HG03108 (cell line): ENCODE data around the gene PLCB3.

Experiments
- ATAC-seq: cut with Tn5 transposase; IDR thresholded peaks from one replicate; pipeline ENCODE4 v1.9.1; 2021; ENCODE audit warnings: moderate library complexity; ENCODE audit not compliant: unreplicated experiment

PLCB3 gene

GRCh38 chr11:64220798-64221197 is 30.5 kb upstream of the PLCB3 start:
- ATAC-seq: no peak

- ATAC-seq: no peak
Measured at GRCh38 chr11:64222651-64223000, 28.7 kb upstream of the PLCB3 start.

- no peak for ATAC-seq
Measured at GRCh38 chr11:64223001-64223651, 28.2 kb upstream of the PLCB3 start.

- ATAC-seq: no peak
Measured at GRCh38 chr11:64224151-64224890, 27.0 kb upstream of the PLCB3 start.

- no peak for ATAC-seq
Measured at GRCh38 chr11:64224891-64225607, 26.3 kb upstream of the PLCB3 start.

GRCh38 chr11:64225608-64226506 is 25.5 kb upstream of the PLCB3 start, which contains the start of the genes NUDT22 and TRPT1:
NUDT22 (plus strand) TSS chr11:64226274; CDS start chr11:64226653, 379 bp downstream.
TRPT1 (minus strand) TSS chr11:64226186; CDS start chr11:64225860, 326 bp downstream.
- ATAC-seq: peak; percentile 38

GRCh38 chr11:64226507-64227051 is 24.8 kb upstream of the PLCB3 start:
- peak; percentile 26 for ATAC-seq

- ATAC-seq: no peak
Measured at GRCh38 chr11:64227405-64227956, 23.8 kb upstream of the PLCB3 start.

GRCh38 chr11:64229090-64229743 is 22.1 kb upstream of the PLCB3 start:
- ATAC-seq: no peak

GRCh38 chr11:64229744-64230170 is 21.6 kb upstream of the PLCB3 start:
- ATAC-seq: no peak

GRCh38 chr11:64230171-64230984 is 21.0 kb upstream of the PLCB3 start, which contains the start of gene DNAJC4:
DNAJC4 (plus strand) TSS chr11:64230548; CDS start chr11:64230855, 307 bp downstream.
- peak; percentile 34 for ATAC-seq

GRCh38 chr11:64230985-64231365 is 20.4 kb upstream of the PLCB3 start:
- ATAC-seq: no peak

- ATAC-seq: no peak
Measured at GRCh38 chr11:64231546-64231945, 19.8 kb upstream of the PLCB3 start.

- no peak for ATAC-seq
Measured at GRCh38 chr11:64232182-64232966, 19.0 kb upstream of the PLCB3 start.

GRCh38 chr11:64232967-64233315 is 18.4 kb upstream of the PLCB3 start:
- ATAC-seq: no peak

- peak; percentile 34 for ATAC-seq
Measured at GRCh38 chr11:64233913-64234586, 17.3 kb upstream of the PLCB3 start, which contains the start of gene VEGFB. VEGFB (plus strand) TSS chr11:64234584; CDS start chr11:64234834, 250 bp downstream.

GRCh38 chr11:64234647-64235379 is 16.5 kb upstream of the PLCB3 start:
- ATAC-seq: no peak
